ENCODE data around the gene MMEL1.

MMEL1 gene

DNA sequence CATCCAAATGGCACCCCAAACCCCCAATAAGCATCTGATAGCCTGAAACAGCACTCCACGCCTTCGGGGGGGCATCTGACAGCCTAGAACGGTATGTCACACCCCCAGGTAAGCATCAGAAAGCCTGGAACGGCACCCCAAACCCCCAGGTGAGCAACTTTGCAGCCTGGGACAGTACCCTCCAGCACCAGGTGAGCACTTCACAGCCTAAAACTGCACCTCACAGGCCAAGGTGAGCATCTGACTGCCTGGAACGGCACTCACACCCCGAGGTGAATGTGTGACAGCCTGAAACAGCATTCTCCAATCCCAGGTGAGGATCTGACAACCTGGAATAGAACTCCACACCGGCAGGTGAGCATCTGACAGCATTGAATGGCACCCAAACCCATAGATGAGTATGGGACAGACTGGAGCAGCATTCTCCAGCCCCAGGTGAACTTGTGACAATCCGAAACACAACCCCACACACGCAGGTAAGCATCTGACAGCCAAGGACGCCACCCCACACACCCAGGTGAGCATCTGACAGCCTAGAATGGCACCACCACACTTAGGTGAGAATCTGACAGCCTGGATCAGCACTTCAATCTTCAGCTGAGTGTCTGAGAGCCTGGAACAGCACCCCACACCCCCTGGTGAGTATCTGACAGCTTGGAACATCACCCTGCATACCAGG is 18.3 kb upstream of the MMEL1 start:
- no peak overlapping the region for H3K27ac ChIP-seq
- no peak overlapping the region for H3K4me3 ChIP-seq (ENCODE audit: low read depth, low read length)
- no peaks in the 10 kb centered on the region for H3K36me3 ChIP-seq (replicated peaks)
- TF ChIP-seq CTCF (IDR thresholded peaks at IDR 0.05; ENCODE audit: low read depth, low read length, missing control alignments), result no peak
- H3K27me3 ChIP-seq (replicated peaks), result no peaks in the 10 kb centered on the region
- in situ Hi-C loops (cut with HindIII; ENCODE audit: low pct_ligation_motif_present, low sequenced_read_pairs), result no loop called here
- DNase-seq, result no peak

- Histone ChIP-seq H3K27me3 (replicated peaks) (no peaks in the 10 kb centered on the region), H3K4me3 (ENCODE audit: low read depth, low read length) (no peak overlapping the region), H3K36me3 (replicated peaks) (no peaks in the 10 kb centered on the region), H3K27ac (no peak overlapping the region)
- no peak for DNase-seq
- in situ Hi-C loops (cut with HindIII; ENCODE audit: low pct_ligation_motif_present, low sequenced_read_pairs), result no loop called here
- TF ChIP-seq CTCF (IDR thresholded peaks at IDR 0.05; ENCODE audit: low read depth, low read length, missing control alignments), result no peak
These were observed 14.0 kb upstream of the MMEL1 start for GRCh38 chr1:2646837-2647236.

DNA sequence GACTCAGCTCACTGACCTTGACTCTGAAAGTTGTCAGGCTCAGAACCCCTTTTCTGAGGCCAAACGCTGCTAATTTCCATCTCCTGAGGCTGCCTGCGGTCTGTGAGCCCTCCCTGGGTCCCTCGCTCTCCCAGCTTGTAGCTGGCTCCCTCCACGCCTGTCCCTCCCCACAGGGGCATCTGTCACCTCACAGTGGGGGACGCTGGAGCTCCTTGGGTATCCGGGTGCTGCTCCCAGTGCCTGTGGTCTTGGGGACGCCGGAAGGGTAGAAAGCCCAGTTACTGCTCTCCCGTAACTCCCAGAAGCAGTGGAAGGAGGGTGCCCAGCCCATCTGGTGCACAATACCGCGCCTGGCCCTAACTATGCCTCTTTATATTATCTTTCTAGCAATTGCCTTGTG is 13.0 kb upstream of the MMEL1 start:
- H3K36me3 ChIP-seq (replicated peaks), result no peaks in the 10 kb centered on the region
- no peak for DNase-seq
- H3K27me3 ChIP-seq (replicated peaks), result no peaks in the 10 kb centered on the region
- H3K4me3 ChIP-seq (ENCODE audit: low read depth, low read length), result no peak overlapping the region
- no peak overlapping the region for H3K27ac ChIP-seq
- in situ Hi-C loops (cut with HindIII; ENCODE audit: low pct_ligation_motif_present, low sequenced_read_pairs), result no loop called here
- TF ChIP-seq CTCF (IDR thresholded peaks at IDR 0.05; ENCODE audit: low read depth, low read length, missing control alignments), result no peak

GRCh38 chr1:2645143-2645542 is 12.3 kb upstream of the MMEL1 start:
- H3K27me3 ChIP-seq (replicated peaks), result no peaks in the 10 kb centered on the region
- TF ChIP-seq CTCF (IDR thresholded peaks at IDR 0.05; ENCODE audit: low read depth, low read length, missing control alignments), result no peak
- H3K4me3 ChIP-seq (ENCODE audit: low read depth, low read length), result no peak overlapping the region
- no peak for DNase-seq
- in situ Hi-C loops (cut with HindIII; ENCODE audit: low pct_ligation_motif_present, low sequenced_read_pairs), result no loop called here
- no peaks in the 10 kb centered on the region for H3K36me3 ChIP-seq (replicated peaks)
- no peak overlapping the region for H3K27ac ChIP-seq

DNA sequence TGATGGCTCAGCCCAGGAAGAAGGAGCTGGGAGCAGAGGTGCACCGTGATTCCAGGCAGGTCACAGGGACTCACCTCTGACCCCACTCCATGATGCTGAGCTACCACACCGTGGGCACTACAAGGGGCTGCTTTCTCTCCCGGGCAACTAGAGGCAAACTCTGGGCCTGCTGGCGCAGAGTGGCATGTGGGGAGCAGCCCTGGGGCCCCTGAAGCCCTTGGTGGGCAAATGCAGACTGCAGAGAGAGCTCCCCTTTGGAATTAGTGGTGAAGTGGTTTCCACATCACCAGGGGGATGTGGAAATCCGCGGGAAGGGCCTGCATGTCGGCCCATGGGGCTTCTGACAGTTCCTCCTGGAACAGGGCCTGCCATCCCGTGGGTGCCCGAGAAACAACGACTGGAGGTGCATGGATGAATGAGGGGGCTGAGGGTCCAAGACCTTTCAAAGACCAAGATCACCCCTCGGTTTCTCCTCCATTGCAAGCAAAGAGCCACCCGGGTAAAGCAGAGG is 11.8 kb upstream of the MMEL1 start:
- H3K4me3 ChIP-seq (ENCODE audit: low read depth, low read length), result no peak overlapping the region
- H3K27ac ChIP-seq, result no peak overlapping the region
- H3K27me3 ChIP-seq (replicated peaks), result no peaks in the 10 kb centered on the region
- H3K36me3 ChIP-seq (replicated peaks), result no peaks in the 10 kb centered on the region
- no peak for DNase-seq
- no peak for TF ChIP-seq CTCF (IDR thresholded peaks at IDR 0.05; ENCODE audit: low read depth, low read length, missing control alignments)
- in situ Hi-C loops (cut with HindIII; ENCODE audit: low pct_ligation_motif_present, low sequenced_read_pairs), result no loop called here

DNA sequence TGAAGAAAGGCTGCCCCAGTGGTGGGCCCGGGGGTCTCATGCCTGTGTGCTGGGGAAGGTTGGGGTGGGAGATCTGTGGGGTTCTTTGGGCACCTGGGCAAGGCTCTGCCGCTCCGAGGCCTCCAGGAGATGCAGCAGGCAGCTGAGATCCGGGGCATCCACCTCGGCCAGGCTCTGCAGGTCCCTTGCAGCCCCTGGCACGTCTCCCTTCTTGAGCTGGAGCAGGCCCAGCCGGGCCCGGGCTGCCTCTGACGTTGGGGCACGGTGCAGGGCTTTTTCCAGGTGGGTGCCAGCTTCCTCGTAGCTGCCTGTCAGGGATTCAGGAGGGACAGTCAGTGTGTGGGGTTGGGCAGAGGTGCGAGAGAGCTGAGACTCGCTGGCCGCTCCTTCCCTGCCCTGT is 11.4 kb upstream of the MMEL1 start:
- no peak overlapping the region for H3K27ac ChIP-seq
- H3K4me3 ChIP-seq (ENCODE audit: low read depth, low read length), result no peak overlapping the region
- H3K36me3 ChIP-seq (replicated peaks), result no peaks in the 10 kb centered on the region
- in situ Hi-C loops (cut with HindIII; ENCODE audit: low pct_ligation_motif_present, low sequenced_read_pairs), result no loop called here
- no peak for DNase-seq
- no peaks in the 10 kb centered on the region for H3K27me3 ChIP-seq (replicated peaks)
- TF ChIP-seq CTCF (IDR thresholded peaks at IDR 0.05; ENCODE audit: low read depth, low read length, missing control alignments), result no peak

All from brain microvascular endothelial cell (primary cell).